ENCODE measurements around the gene DENND6B.
A peak's percentile ranks its signal among the peaks of the same experiment; 100 is the strongest.
"Not testable (repeated sequence)": the region's sequence is repeated elsewhere in the genome, so short reads cannot be mapped to it uniquely, and the experiment has no call there.

Gene DENND6B

DNA sequence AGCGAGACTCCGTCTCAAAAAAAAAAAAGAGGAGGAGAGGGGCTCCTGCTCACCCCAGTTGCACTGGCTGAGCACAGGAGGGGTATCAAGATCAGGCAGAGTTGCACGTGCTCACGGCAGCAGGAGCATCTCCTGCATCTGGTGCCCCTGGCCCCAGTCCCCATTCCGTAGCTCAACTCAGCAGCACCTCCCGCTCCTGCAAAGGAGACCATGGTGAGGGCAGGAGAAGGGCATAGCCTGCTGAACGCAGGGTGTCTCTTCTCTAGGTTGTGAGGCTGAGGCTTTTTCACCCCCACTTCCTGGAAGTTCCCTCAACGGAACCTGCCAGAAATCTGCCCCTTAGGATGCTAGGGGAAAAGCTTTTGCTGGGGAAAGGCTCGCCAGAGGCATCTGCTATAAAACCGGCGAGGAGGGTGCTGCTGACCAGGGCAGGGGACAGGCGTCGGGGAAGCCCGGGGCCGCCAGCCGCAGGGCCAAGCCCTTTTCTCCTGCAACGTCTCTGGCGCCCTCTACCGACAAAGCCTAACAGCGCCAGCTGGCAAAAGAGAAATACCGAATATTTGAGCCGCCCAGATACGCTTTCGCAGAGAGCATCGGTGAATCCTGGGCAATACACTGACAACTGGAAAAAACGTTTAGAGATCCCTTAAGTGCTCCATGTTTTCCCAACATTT, 15.3 kb upstream of the DENND6B start:
- CTCF ChIA-PET: interaction anchor here (0.5 to 1.5 kb wide), 11 partner anchors 13 to 110 kb away, joined by 3 to 6 read pairs (median 4); no protein-coding TSS in a partner anchor
- POLR2A ChIA-PET: interaction anchor here (0.7 to 2.3 kb wide), 6 partner anchors 13 to 182 kb away, joined by 3 to 7 read pairs (median 3); partner anchors contain the start of gene TUBGCP6
- DNase-seq (ENCODE audit: extremely low spot score): peak; percentile 82
- TF ChIP-seq CTBP1 (IDR thresholded peaks at IDR 0.05; ENCODE audit: borderline replicate concordance) (no peak), SUZ12 (IDR thresholded peaks at IDR 0.05) (no peak), NFRKB (IDR thresholded peaks at IDR 0.05) (no peak), FOXK2 (IDR thresholded peaks at IDR 0.05) (no peak), L3MBTL2 (conservative IDR thresholded peaks at IDR 0.05) (no peak), ZNF384 (IDR thresholded peaks at IDR 0.05) (no peak), SP1 (IDR thresholded peaks at IDR 0.05) (no peak), BHLHE40 (IDR thresholded peaks at IDR 0.05; ENCODE audit: borderline replicate concordance) (no peak), ELF4 (IDR thresholded peaks at IDR 0.05) (no peak)

DNA sequence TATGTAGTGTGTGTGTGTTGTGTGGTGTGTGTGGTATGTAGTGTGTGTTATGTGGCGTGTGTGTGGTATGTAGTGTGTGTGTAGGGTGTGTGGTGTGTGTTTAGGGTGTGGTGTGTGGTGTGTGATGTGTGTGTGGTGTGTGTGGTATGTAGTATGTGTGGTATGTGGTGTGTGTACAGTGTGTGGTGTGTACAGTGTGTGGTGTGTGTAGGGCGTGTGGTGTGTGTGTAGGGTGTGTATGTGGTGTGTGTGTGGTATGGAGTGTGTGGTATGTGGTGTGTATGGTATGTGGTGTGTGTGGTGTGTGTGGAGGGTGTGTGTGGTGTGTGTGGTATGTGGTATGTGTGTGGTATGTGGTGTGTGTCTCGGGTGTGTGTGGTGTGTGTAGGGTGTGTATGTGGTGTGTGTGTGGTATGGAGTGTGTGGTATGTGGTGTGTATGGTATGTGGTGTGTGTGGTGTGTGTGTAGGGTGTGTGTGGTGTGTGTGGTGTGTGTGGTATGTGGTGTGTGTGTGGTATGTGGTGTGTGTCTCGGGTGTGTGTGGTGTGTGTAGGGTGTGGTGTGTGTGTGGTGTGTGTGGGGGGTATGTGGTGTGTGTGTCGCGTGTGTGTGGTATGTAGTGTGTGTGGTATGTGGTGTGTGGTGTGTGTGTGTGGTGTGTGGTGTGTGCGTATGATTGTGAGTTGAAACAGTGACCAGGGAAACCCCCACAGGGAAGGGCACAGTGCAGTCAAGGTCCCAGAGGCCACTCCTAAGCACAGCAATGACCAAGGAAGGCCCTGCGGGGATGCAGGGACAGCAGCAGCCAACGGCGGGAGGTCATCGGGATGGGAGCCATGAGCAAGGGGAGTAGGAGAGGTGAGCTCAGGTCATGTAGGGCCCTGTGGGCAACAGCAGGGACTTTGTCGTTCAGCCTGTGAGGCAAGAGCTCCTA, 13.4 kb upstream of the DENND6B start:
- POLR2A ChIA-PET: interaction anchor here (1.0 to 2.3 kb wide), 3 partner anchors 11 to 378 kb away, joined by 3 to 7 read pairs (median 3); partner anchors contain the start of gene TUBGCP6

DNA sequence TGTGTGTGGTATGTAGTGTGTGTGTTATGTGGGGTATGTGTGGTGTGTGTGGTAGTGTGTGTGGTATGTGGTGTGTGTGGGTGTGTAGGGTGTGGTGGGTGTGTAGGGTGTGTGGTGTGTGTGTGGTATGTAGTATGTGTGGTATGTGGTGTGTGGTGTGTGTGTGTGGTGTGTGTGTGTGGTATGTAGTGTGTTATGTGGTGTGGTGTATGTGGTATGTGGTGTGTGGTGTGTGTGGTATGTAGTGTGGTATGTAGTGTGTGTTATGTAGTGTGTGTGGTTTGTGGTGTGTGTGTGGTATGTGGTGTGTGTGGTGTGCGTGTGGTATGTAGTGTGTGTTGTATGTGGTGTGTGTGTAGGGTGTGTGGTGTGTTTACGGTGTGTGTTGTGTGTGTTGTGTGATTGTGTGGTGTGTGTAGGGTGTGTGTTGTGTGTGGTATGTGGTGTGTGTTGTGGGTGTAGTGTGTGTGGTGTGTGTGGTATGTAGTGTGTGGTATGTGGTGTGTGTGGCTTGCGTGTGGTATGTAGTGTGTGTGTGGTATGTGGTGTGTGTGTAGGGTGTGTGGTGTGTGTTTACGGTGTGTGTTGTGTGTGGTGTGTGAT, 12.1 kb upstream of the DENND6B start:
- no peak for DNase-seq (ENCODE audit: extremely low spot score)
- TF ChIP-seq NFRKB (IDR thresholded peaks at IDR 0.05): no peak
- TF ChIP-seq ELF4 (IDR thresholded peaks at IDR 0.05): no peak
- TF ChIP-seq TARDBP (IDR thresholded peaks at IDR 0.05): no peak; the same call in 1 of the 2 replicates
- no peak for TF ChIP-seq SUZ12 (IDR thresholded peaks at IDR 0.05)
- TF ChIP-seq SP1 (IDR thresholded peaks at IDR 0.05): no peak
- TF ChIP-seq ARNT (IDR thresholded peaks at IDR 0.05): no peak
- no peak for TF ChIP-seq FOXM1 (IDR thresholded peaks at IDR 0.05; ENCODE audit: borderline replicate concordance)
- no peak for TF ChIP-seq HDGF (IDR thresholded peaks at IDR 0.05; ENCODE audit: borderline replicate concordance)
- TF ChIP-seq BHLHE40 (IDR thresholded peaks at IDR 0.05; ENCODE audit: borderline replicate concordance): no peak
- no peak for TF ChIP-seq FOXA1 (IDR thresholded peaks at IDR 0.05)
- no peak for TF ChIP-seq CTBP1 (IDR thresholded peaks at IDR 0.05; ENCODE audit: borderline replicate concordance)
- no peak for TF ChIP-seq ZNF384 (IDR thresholded peaks at IDR 0.05)
- TF ChIP-seq L3MBTL2 (conservative IDR thresholded peaks at IDR 0.05): no peak
- TF ChIP-seq FOXK2 (IDR thresholded peaks at IDR 0.05): no peak
- no peak for TF ChIP-seq LEF1 (IDR thresholded peaks at IDR 0.05; ENCODE audit: borderline replicate concordance)
- TF ChIP-seq, protein P1, sequence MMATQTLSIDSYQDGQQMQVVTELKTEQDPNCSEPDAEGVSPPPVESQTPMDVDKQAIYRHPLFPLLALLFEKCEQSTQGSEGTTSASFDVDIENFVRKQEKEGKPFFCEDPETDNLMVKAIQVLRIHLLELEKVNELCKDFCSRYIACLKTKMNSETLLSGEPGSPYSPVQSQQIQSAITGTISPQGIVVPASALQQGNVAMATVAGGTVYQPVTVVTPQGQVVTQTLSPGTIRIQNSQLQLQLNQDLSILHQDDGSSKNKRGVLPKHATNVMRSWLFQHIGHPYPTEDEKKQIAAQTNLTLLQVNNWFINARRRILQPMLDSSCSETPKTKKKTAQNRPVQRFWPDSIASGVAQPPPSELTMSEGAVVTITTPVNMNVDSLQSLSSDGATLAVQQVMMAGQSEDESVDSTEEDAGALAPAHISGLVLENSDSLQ (IDR thresholded peaks at IDR 0.05): no peak
- ChIA-PET POLR2A (no interaction called here), CTCF (no interaction called here)

More for the DNA sequence above, 13.4 kb upstream of the DENND6B start:
- CTCF ChIA-PET: no interaction called here
- TF ChIP-seq, protein P1 (IDR thresholded peaks at IDR 0.05): no peak
- no peak for TF ChIP-seq NFRKB (IDR thresholded peaks at IDR 0.05)
- no peak for TF ChIP-seq ZNF384 (IDR thresholded peaks at IDR 0.05)
- TF ChIP-seq SP1 (IDR thresholded peaks at IDR 0.05): no peak
- no peak for TF ChIP-seq FOXK2 (IDR thresholded peaks at IDR 0.05)
- TF ChIP-seq CTBP1 (IDR thresholded peaks at IDR 0.05; ENCODE audit: borderline replicate concordance): no peak
- TF ChIP-seq HDGF (IDR thresholded peaks at IDR 0.05; ENCODE audit: borderline replicate concordance): no peak
- no peak for TF ChIP-seq BHLHE40 (IDR thresholded peaks at IDR 0.05; ENCODE audit: borderline replicate concordance)
- TF ChIP-seq L3MBTL2 (conservative IDR thresholded peaks at IDR 0.05): no peak
- no peak for TF ChIP-seq LEF1 (IDR thresholded peaks at IDR 0.05; ENCODE audit: borderline replicate concordance)
- no peak for TF ChIP-seq ELF4 (IDR thresholded peaks at IDR 0.05)
- TF ChIP-seq TARDBP (IDR thresholded peaks at IDR 0.05): no peak
- TF ChIP-seq SUZ12 (IDR thresholded peaks at IDR 0.05): no peak
- TF ChIP-seq FOXM1 (IDR thresholded peaks at IDR 0.05; ENCODE audit: borderline replicate concordance): no peak
- TF ChIP-seq FOXA1 (IDR thresholded peaks at IDR 0.05): no peak
- TF ChIP-seq ARNT (IDR thresholded peaks at IDR 0.05): no peak
- DNase-seq (ENCODE audit: extremely low spot score): no peak

DNA sequence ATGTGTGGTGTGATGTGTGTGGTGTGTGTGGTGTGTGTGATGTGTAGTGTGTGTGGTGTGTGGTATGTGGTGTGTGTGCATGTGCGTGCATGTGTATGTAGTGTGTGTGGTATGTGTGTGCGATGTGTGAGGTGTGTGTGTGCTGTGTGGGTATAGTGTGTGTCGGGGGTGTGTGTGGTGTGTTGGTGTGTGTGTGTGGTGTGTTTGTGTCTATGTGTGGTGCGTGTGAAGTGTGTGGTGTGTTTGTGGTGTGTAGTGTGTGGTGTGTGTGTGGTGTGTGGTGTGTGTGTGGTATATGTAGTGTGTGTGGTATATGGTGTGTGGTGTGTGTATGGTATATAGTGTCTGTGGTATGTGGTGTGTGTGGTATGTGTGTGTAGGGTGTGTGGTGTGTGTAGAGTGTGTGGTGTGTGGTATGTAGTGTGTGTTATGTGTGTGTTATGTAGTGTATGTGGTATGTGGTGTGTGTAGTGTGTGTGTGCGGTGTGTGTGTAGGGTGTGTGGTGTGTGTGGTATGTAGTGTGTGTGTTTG, 11.3 kb upstream of the DENND6B start:
- no peak for DNase-seq (ENCODE audit: extremely low spot score)
- TF ChIP-seq TARDBP (IDR thresholded peaks at IDR 0.05): peak; percentile 18; the same call in 1 of the 2 replicates
- TF ChIP-seq FOXM1 (IDR thresholded peaks at IDR 0.05; ENCODE audit: borderline replicate concordance): no peak
- POLR2A ChIA-PET: no interaction called here
- CTCF ChIA-PET: no interaction called here

DNA sequence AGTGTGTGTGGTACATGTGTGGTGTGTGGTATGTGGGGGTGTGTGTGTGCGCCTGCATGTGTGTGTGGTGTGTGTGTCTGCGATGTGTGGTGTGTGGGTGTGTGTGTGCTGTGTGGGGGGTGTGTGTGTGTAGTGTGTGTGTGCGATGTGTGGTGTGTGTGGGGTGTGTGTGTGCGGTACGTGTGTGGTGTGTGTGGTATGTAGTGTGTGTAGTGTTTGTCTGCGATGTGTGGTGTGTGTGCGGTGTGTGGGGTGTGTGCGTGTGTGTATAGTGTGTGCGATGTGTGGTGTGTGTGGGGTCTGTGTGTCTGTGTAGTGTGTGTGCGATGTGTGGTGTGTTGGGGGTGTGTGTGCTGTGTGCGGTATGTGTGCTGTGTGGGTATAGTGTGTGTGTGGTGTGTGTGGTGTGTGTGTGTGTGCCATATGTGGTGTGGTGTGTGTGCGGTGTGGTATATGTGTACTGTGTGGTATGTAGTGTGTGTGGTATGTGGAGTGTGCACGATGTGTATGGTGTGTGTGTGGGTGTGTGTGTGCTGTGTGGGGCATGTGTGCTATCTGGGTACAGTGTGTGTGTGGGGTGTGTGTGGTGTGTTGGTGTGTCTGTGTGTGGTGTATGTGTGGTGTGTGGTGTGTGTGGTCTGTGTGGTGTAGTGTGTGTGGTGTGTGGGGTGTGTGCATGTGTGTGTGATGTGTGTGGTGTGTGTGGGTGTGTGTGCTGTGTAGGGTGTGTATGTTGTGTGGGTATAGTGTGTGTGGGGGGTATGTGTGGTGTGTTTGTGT, 10.6 kb upstream of the DENND6B start:
- TF ChIP-seq BHLHE40 (IDR thresholded peaks at IDR 0.05; ENCODE audit: borderline replicate concordance): no peak
- peak; percentile 49; the same call in 1 of the 2 replicates for TF ChIP-seq TARDBP (IDR thresholded peaks at IDR 0.05)
- no peak for TF ChIP-seq ZNF384 (IDR thresholded peaks at IDR 0.05)
- no peak for TF ChIP-seq FOXA1 (IDR thresholded peaks at IDR 0.05)

DNA sequence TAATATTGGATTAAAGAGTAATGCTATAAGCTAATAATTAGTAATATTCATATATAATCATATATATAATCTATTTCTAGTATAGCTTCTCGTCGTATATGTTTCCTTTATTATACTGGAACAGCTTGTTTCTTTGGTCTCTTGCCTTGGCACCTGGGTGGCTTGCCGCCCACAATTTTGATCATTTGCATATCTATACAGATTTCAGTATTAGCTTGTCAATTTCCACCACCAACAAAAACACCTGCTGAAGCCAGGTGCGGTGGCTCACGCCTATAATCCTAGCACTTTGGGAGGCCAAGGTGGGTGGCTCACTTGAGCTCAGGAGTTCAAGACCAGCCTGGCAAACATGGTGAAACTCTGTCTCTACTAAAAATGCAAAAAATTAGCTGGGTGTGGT, 7.6 kb upstream of the DENND6B start:
- DNase-seq (ENCODE audit: extremely low spot score); POLR2A ChIA-PET: not testable (repeated sequence)
- CTCF ChIA-PET: interaction anchor here (0.6 to 0.9 kb wide), 2 partner anchors 62 to 193 kb away, joined by 3 to 4 read pairs; no protein-coding TSS in a partner anchor

More for the DNA sequence above, 10.6 kb upstream of the DENND6B start:
- ChIA-PET POLR2A (no interaction called here), CTCF (no interaction called here)
- no peak for DNase-seq (ENCODE audit: extremely low spot score)
